Psoas muscle (tissue), 8 donors: ENCODE results near the gene SYT1. TPM values are rescaled to one million over a fixed set of nuclear protein-coding genes. Genes with fewer than 3 reads are reported as not detected.

Experiments
- ATAC-seq, 4 donors: fragments of 200-7000 bp; cut with Tn5 transposase; one replicate each; pipeline ENCODE4 v1.9.1; 2020; ENCODE audit warnings: moderate library complexity in 3 of 4, mild to moderate bottlenecking in 2 of 4
- DNase-seq, 2 donors: peaks; one replicate each; pipeline ENCODE4 v3.0.0-alpha.2; 2020
- H3K27ac ChIP-seq: fragments of 200-600 bp; one replicate; pipeline ENCODE4 v1.8.0; 2022
- H3K27me3 ChIP-seq, 3 donors: fragments of 200-600 bp in 1 of 3; one replicate each; pipeline versions ENCODE4 v1.6.1 to v1.8.0; 2013 to 2022; ENCODE audit warnings: low read length in 2 of 3, mild to moderate bottlenecking in 2 of 3, moderate library complexity in 1 of 3; ENCODE audit not compliant: insufficient read depth in 3 of 3
- H3K36me3 ChIP-seq, 2 donors: fragments of 200-600 bp in 1 of 2; one replicate each; pipeline versions ENCODE4 v1.6.1 to v1.8.0; 2013 to 2022; ENCODE audit warnings: low read depth in 1 of 2, mild to moderate bottlenecking in 1 of 2, moderate library complexity in 1 of 2; ENCODE audit not compliant: insufficient read depth in 1 of 2
- H3K4me1 ChIP-seq: fragments of 200-600 bp; one replicate; pipeline ENCODE4 v1.8.0; 2022
- H3K4me3 ChIP-seq: fragments of 200-600 bp; one replicate; pipeline ENCODE4 v1.8.0; 2022; ENCODE audit warnings: mild to moderate bottlenecking
- H3K9me3 ChIP-seq: fragments of 200-600 bp; one replicate; pipeline ENCODE4 v1.8.0; 2022
- CTCF ChIP-seq: fragments of 200-600 bp; IDR thresholded peaks from one replicate; pipeline ENCODE4 v1.8.0; 2022; ENCODE audit warnings: antibody characterized with exemption
- WGBS, 3 donors: extraction: QIAGEN DNeasy Blood & Tissue Kit; methylation state at CpG; one replicate each; pipeline versions ENCODE4 v1.1.6 to v1.1.7; 2013; 5-methylcytosine and 5-hydroxymethylcytosine counted together
- intact Hi-C, 2 donors: fragments of 100-400 bp; cut with DNase I; formaldehyde crosslinking; loops; one replicate each; pipeline versions ENCODE4 v1.11.0 to v1.14.2; 2022
- polyA plus RNA-seq, 3 donors: library from polyadenylated mRNA; stranded (reverse); fragments of 200-250 nt; gene quantifications; one replicate each; pipeline ENCODE4 v1.2.3, GENCODE V29; 2013
- total RNA-seq, 4 donors: library from RNA; stranded (reverse); fragmentation: NEBNext Ultra II Directional in 2 of 4; extraction: Animal tissue kit (Norgen Biotek cat#: 25700) in 2 of 4; gene quantifications; one replicate each; pipeline versions ENCODE4 v1.2.1 to v1.2.4, GENCODE V29; 2021 to 2023
- donor health status: healthy with polysubstance abuse.
- donor health status: DM: no; HTN: no; CAD: no; lungs with moderate emphysema.
- donor health status: Bipolar disorder and iron deficiency.
- donor health status: healthy.
- donor health status: DM: yes; HTN: yes; CAD: no.
- donor health status: DM: no; HTN: no; CAD: no.
- donor health status: DM: no; HTN: no; CAD: no.
- donor health status: DM: yes; HTN: yes; CAD: no.

Gene SYT1
- total and polyA plus RNA-seq, 7 donors: 0.05 to 0.34 (median 0.14) TPM; not detected in 2

GRCh38 chr12:78929075-78929418, 64.5 kb downstream of the SYT1 start:
- Histone ChIP-seq H3K27me3 (no peaks in the 10 kb centered on the region), H3K9me3 (no peaks in the 10 kb centered on the region), H3K27ac (no peak overlapping the region), H3K4me1 (no peaks in the 10 kb centered on the region), H3K4me3 (no peak overlapping the region), H3K36me3 (no peaks in the 10 kb centered on the region)
- no peak for ATAC-seq
- 89 to 95% (median 92%) methylated on average over 7 of the region's 7 CpGs for WGBS, 3 donors
- TF ChIP-seq CTCF: no peak
- intact Hi-C loops: no loop called here
- DNase-seq: no peak

GRCh38 chr12:78931466-78931990, 67.0 kb downstream of the SYT1 start:
- H3K27me3 ChIP-seq: no peaks in the 10 kb centered on the region
- ATAC-seq (no peak), DNase-seq (no peak)
- 82 to 92% (median 92%) methylated on average over 1 of the region's 1 CpG for WGBS, 3 donors
- intact Hi-C loops: no loop called here
- H3K4me3 ChIP-seq: no peak overlapping the region
- H3K9me3 ChIP-seq: no peaks in the 10 kb centered on the region
- no peak for TF ChIP-seq CTCF
- no peaks in the 10 kb centered on the region for H3K36me3 ChIP-seq
- H3K4me1 ChIP-seq: no peaks in the 10 kb centered on the region
- H3K27ac ChIP-seq: no peak overlapping the region

- intact Hi-C loops: no loop called here
- 82 to 87% (median 83%) methylated on average over 2 of the region's 2 CpGs for WGBS, 3 donors
- no peaks in the 10 kb centered on the region for H3K27me3 ChIP-seq
- no peak for ATAC-seq
- H3K27ac ChIP-seq: no peak overlapping the region
- no peak for TF ChIP-seq CTCF
- no peak overlapping the region for H3K4me3 ChIP-seq
- no peaks in the 10 kb centered on the region for H3K9me3 ChIP-seq
- no peaks in the 10 kb centered on the region for H3K36me3 ChIP-seq
- no peak for DNase-seq
- H3K4me1 ChIP-seq: no peaks in the 10 kb centered on the region
Measured at GRCh38 chr12:78933014-78933413, 68.4 kb downstream of the SYT1 start.

- H3K27ac ChIP-seq: no peak overlapping the region
- intact Hi-C loops: no loop called here
- H3K9me3 ChIP-seq: no peaks in the 10 kb centered on the region
- TF ChIP-seq CTCF: no peak
- no peaks in the 10 kb centered on the region for H3K4me1 ChIP-seq
- no peaks in the 10 kb centered on the region for H3K27me3 ChIP-seq
- H3K4me3 ChIP-seq: no peak overlapping the region
- no peaks in the 10 kb centered on the region for H3K36me3 ChIP-seq
- 69 to 80% (median 76%) methylated on average over 4 of the region's 4 CpGs for WGBS, 3 donors
- no peak for DNase-seq
- ATAC-seq: no peak
Measured at GRCh38 chr12:78938341-78939084, 73.9 kb downstream of the SYT1 start.

- no peaks in the 10 kb centered on the region for H3K27me3 ChIP-seq
- TF ChIP-seq CTCF: no peak
Measured at GRCh38 chr12:78949532-78949931, 85.0 kb downstream of the SYT1 start.

More at GRCh38 chr12:78949532-78949931, 85.0 kb downstream of the SYT1 start:
- Histone ChIP-seq H3K9me3 (peaks cover 5% of the 10 kb centered on the region), H3K4me3 (no peak overlapping the region), H3K27ac (no peak overlapping the region), H3K4me1 (no peaks in the 10 kb centered on the region), H3K36me3 (no peaks in the 10 kb centered on the region)
- ATAC-seq (no peak), DNase-seq (no peak)
- intact Hi-C loops: no loop called here
